ENCODE measurements around the gene ME3. TPM values are rescaled to one million over a fixed set of nuclear protein-coding genes. Genes with fewer than 3 reads are reported as not detected.

The ME3 gene
- total and polyA plus RNA-seq, 11 donors: 11.3 to 51.5 (median 31.3) TPM

DNA sequence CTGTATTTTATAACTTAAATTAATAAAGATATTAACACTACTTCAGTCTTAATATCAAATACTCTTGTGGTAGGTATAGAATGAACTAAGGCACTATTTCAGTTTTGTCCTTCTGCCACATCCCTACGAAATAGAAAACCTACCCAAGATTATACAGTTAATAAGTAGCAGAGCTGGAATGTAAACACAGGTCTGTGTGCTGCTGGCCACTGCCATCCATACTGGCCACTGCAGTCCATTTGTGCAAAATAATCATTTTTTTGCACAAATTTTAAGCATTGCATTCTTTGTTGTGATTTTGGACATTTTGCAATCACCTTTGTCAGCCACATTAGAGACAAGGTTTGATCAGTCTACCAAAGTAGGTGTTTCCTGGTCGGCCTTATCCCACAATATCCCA is 91.9 kb downstream of the ME3 start:
- H3K4me1 ChIP-seq: peaks cover 4 to 38% (median 25%) of the 10 kb centered on the region in 12 donors
- 88 to 94% (median 91%) methylated on average over 2 of the region's 2 CpGs for WGBS, 4 donors
- no peaks in the 10 kb centered on the region for H3K9me3 ChIP-seq
- ATAC-seq (no peak), DNase-seq (no peak)
- no peak for TF ChIP-seq POLR2A (IDR thresholded peaks at IDR 0.05)
- TF ChIP-seq, protein P1, sequence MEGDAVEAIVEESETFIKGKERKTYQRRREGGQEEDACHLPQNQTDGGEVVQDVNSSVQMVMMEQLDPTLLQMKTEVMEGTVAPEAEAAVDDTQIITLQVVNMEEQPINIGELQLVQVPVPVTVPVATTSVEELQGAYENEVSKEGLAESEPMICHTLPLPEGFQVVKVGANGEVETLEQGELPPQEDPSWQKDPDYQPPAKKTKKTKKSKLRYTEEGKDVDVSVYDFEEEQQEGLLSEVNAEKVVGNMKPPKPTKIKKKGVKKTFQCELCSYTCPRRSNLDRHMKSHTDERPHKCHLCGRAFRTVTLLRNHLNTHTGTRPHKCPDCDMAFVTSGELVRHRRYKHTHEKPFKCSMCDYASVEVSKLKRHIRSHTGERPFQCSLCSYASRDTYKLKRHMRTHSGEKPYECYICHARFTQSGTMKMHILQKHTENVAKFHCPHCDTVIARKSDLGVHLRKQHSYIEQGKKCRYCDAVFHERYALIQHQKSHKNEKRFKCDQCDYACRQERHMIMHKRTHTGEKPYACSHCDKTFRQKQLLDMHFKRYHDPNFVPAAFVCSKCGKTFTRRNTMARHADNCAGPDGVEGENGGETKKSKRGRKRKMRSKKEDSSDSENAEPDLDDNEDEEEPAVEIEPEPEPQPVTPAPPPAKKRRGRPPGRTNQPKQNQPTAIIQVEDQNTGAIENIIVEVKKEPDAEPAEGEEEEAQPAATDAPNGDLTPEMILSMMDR (IDR thresholded peaks at IDR 0.05): no peak
- no peak overlapping the region for H3K4me3 ChIP-seq
- intact Hi-C loops (cut with DNase I): loop anchor here in 1 of 10 donors (10.0 kb wide), 1 partner anchor 56 kb away; no protein-coding TSS in a partner anchor
- no peaks in the 10 kb centered on the region for H3K36me3 ChIP-seq
- no peaks in the 10 kb centered on the region for H3K27me3 ChIP-seq
- no peak overlapping the region for H3K27ac ChIP-seq

DNA sequence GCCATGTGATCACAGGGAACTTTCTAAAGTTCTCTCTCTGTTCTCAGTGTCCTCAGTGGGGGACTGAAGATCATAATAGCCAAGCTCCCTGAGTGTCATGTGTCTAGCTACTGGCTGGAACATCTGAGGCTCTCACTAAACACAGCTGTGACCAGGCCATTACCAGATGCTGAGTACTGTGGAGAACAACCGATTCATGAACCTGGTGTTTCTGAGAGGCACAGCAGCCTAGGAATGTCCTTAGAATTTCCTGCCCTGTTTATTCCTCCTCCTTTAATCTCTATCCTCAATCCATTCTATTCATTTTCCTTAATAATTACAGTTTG is 93.0 kb downstream of the ME3 start:
- H3K4me3 ChIP-seq: no peak overlapping the region
- H3K27ac ChIP-seq: peak overlapping the region in 3 of 12 donors; percentile 24 to 80 (median 53)
- ATAC-seq (peak; percentile 66 to 84 (median 74)), DNase-seq (peak in 1 of 5 donors; percentile 35)
- H3K36me3 ChIP-seq: no peaks in the 10 kb centered on the region
- peaks cover 4 to 49% (median 29%) of the 10 kb centered on the region in 12 donors for H3K4me1 ChIP-seq
- WGBS, 4 donors: 30 to 75% (median 47%) methylated on average over 1 of the region's 1 CpG
- intact Hi-C loops (cut with DNase I): loop anchor here in 3 of 10 donors (2.0 to 5.0 kb wide), 3 partner anchors 29 to 102 kb away; no protein-coding TSS in a partner anchor
- TF ChIP-seq POLR2A (IDR thresholded peaks at IDR 0.05): no peak
- TF ChIP-seq, protein P1 (IDR thresholded peaks at IDR 0.05): no peak
- H3K27me3 ChIP-seq: no peaks in the 10 kb centered on the region
- no peaks in the 10 kb centered on the region for H3K9me3 ChIP-seq

DNA sequence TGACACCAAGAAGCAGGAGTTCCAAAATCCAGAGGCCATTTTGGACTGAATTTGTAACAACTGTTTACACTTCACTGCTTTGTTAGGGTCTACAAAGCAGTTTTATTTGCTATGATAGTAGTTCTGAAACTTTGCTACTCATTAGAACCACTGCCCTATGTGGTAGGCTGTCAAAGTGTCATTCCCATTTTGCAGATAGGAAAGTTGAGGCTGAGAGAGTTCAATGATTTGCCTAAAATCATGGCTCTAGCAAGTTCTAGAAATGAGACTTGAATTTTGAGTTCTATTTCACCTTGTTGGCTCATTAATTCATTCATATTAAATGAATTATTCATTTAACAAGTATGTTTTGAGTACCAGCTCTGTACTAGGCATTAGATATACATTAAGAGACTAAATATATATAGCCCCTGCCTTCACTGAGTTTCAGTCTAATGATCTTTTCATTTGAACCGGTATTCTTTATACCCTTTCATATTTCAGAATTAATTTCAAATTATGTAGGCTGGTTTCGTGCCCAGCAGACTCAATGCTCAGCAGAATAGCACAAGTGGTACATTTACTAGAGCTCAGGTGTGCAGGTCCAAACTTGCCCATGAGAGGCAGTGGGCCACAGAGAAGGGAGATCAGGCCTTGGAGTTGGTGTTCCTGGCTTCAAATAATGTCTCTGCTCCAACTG is 93.5 kb downstream of the ME3 start:
- peaks cover 4 to 52% (median 29%) of the 10 kb centered on the region in 12 donors for H3K4me1 ChIP-seq
- 95 to 100% (median 95%) methylated on average over 2 of the region's 2 CpGs for WGBS, 4 donors
- TF ChIP-seq POLR2A (IDR thresholded peaks at IDR 0.05): no peak
- TF ChIP-seq, protein P1 (IDR thresholded peaks at IDR 0.05): no peak
- no peak overlapping the region for H3K4me3 ChIP-seq
- DNase-seq (no peak), ATAC-seq (no peak)
- H3K27me3 ChIP-seq: no peaks in the 10 kb centered on the region
- no peaks in the 10 kb centered on the region for H3K9me3 ChIP-seq
- H3K36me3 ChIP-seq: no peaks in the 10 kb centered on the region
- H3K27ac ChIP-seq: peak overlapping the region in 10 of 12 donors; percentile 35 to 80 (median 51)
- intact Hi-C loops (cut with DNase I): loop anchor here in 3 of 10 donors (2.0 to 5.0 kb wide), 3 partner anchors 28 to 102 kb away; no protein-coding TSS in a partner anchor
